ENCODE measurements around the gene KANSL3.
"Not testable (repeated sequence)": the region's sequence is repeated elsewhere in the genome, so short reads cannot be mapped to it uniquely, and the experiment has no call there.

The KANSL3 gene

GRCh38 chr2:96564563-96564962, 73.5 kb downstream of the KANSL3 start:
- Histone ChIP-seq H3K9me3 (ENCODE audit: control insufficient read depth, low read length) (no peaks in the 10 kb centered on the region), H3K27me3 (ENCODE audit: control insufficient read depth, insufficient read depth, low read length) (no peaks in the 10 kb centered on the region), H3K36me3 (ENCODE audit: control insufficient read depth, insufficient read depth, low read length) (no peaks in the 10 kb centered on the region), H3K4me1 (ENCODE audit: control insufficient read depth, insufficient read depth, low read length) (no peaks in the 10 kb centered on the region), H3K9ac (ENCODE audit: low read length) (no peak overlapping the region), H3K4me3 (ENCODE audit: low read length) (no peak overlapping the region)

- no peaks in the 10 kb centered on the region for H3K4me1 ChIP-seq (ENCODE audit: control insufficient read depth, insufficient read depth, low read length)
- no peak overlapping the region for H3K4me3 ChIP-seq (ENCODE audit: low read length)
- no peaks in the 10 kb centered on the region for H3K36me3 ChIP-seq (ENCODE audit: control insufficient read depth, insufficient read depth, low read length)
- no peaks in the 10 kb centered on the region for H3K9me3 ChIP-seq (ENCODE audit: control insufficient read depth, low read length)
- no peaks in the 10 kb centered on the region for H3K27me3 ChIP-seq (ENCODE audit: control insufficient read depth, insufficient read depth, low read length)
- no peak overlapping the region for H3K9ac ChIP-seq (ENCODE audit: low read length)
Measured at GRCh38 chr2:96564026-96564425, 74.1 kb downstream of the KANSL3 start.

DNA sequence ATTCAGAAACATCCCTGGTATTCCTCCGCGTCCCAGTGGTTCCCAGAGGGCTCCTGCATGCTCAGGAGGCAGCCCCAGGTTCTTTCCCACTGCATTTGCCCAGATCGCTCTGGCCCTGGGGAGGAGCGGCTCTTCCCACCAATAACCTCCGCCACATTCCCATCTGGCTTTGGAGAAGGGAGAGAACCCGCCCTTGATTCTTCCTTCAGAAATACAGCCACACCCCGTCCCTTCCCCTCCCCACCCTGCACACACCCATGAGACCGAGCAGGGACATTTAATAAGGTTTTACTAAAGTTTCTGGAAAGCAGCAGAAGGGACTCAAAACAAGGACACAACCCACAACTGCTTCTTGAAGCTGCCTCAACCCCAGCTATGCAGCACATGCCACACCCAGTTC, 79.6 kb downstream of the KANSL3 start:
- no peak overlapping the region for H3K9ac ChIP-seq (ENCODE audit: low read length)
- H3K36me3 ChIP-seq (ENCODE audit: control insufficient read depth, insufficient read depth, low read length): no peaks in the 10 kb centered on the region
- H3K4me1 ChIP-seq (ENCODE audit: control insufficient read depth, insufficient read depth, low read length): peaks cover 13% of the 10 kb centered on the region
- H3K27me3 ChIP-seq (ENCODE audit: control insufficient read depth, insufficient read depth, low read length): no peaks in the 10 kb centered on the region
- no peaks in the 10 kb centered on the region for H3K9me3 ChIP-seq (ENCODE audit: control insufficient read depth, low read length)
- H3K4me3 ChIP-seq (ENCODE audit: low read length): no peak overlapping the region

DNA sequence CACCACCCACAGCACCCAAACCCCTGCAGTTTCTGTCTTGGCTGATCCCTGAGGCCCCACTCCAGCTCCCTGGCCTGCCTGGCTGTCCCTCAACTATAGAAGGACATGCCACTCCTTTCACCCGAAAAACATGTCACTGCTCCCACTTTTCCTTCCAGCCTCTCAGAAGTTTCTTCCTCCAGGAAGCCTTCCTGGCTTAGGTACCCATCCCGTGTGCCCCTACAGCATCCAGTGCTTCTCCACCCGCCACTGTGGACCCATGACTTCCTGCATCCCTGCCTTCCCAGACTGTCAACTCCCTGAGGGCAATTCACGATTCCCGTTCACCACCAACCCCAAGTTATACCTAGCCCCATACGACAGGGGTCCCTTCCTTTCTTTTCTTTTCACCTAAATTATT, 80.1 kb downstream of the KANSL3 start:
- H3K9me3 ChIP-seq (ENCODE audit: control insufficient read depth, low read length): no peaks in the 10 kb centered on the region
- no peaks in the 10 kb centered on the region for H3K36me3 ChIP-seq (ENCODE audit: control insufficient read depth, insufficient read depth, low read length)
- no peak overlapping the region for H3K9ac ChIP-seq (ENCODE audit: low read length)
- peaks cover 13% of the 10 kb centered on the region for H3K4me1 ChIP-seq (ENCODE audit: control insufficient read depth, insufficient read depth, low read length)
- H3K27me3 ChIP-seq (ENCODE audit: control insufficient read depth, insufficient read depth, low read length): no peaks in the 10 kb centered on the region
- H3K4me3 ChIP-seq (ENCODE audit: low read length): no peak overlapping the region

DNA sequence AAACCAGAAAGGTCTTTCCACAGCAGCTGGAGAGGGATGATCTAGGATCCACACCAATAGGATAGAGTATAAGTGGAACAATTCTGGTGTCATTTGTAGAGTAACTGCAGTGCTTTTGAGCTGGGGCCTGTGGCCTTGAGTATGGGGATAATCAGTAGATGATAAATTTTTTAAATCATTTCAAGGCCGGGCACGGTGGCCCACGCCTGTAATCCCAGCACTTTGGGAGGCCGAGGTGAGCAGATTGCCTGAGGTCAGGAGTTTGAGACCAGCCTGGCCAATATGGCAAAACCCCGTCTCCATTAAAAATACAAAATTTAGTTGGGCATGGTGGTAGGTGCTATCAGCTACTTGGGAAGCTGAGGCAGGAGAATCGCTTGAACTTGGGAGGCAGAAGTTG, 80.7 kb downstream of the KANSL3 start:
- H3K9ac ChIP-seq (ENCODE audit: low read length); H3K4me3 ChIP-seq (ENCODE audit: low read length); H3K27me3 ChIP-seq (ENCODE audit: control insufficient read depth, insufficient read depth, low read length); H3K36me3 ChIP-seq (ENCODE audit: control insufficient read depth, insufficient read depth, low read length); H3K9me3 ChIP-seq (ENCODE audit: control insufficient read depth, low read length): not testable (repeated sequence)
- peaks cover 13% of the 10 kb centered on the region for H3K4me1 ChIP-seq (ENCODE audit: control insufficient read depth, insufficient read depth, low read length)

GRCh38 chr2:96556441-96557330, 81.4 kb downstream of the KANSL3 start:
- Histone ChIP-seq H3K4me3 (ENCODE audit: low read length) (no peak overlapping the region), H3K27me3 (ENCODE audit: control insufficient read depth, insufficient read depth, low read length) (no peaks in the 10 kb centered on the region), H3K9ac (ENCODE audit: low read length) (no peak overlapping the region), H3K9me3 (ENCODE audit: control insufficient read depth, low read length) (no peaks in the 10 kb centered on the region), H3K36me3 (ENCODE audit: control insufficient read depth, insufficient read depth, low read length) (no peaks in the 10 kb centered on the region), H3K4me1 (ENCODE audit: control insufficient read depth, insufficient read depth, low read length) (peaks cover 13% of the 10 kb centered on the region)

DNA sequence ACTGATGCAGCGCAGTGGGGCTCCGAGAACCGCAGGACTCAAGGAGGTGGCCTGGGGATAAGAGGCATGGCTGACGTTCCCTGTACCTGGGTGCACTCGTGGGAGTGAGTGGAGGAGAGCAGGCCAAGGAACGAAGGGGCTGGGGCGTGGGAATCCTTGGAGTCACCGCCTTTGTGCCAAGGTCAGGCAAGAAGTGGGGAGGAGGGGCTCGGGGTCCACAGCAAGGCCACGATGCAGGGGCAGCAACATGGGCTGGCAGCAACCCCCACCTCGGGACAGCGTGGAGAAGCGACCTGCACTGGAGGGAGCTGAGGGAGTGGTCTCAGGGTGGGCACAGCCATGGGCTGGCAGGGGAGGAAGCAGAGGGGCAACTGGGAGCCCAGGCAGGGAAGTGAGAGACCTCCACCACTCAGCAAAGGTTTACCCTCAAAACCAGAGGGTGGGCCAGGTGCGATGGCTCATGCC, 82.9 kb downstream of the KANSL3 start:
- no peaks in the 10 kb centered on the region for H3K36me3 ChIP-seq (ENCODE audit: control insufficient read depth, insufficient read depth, low read length)
- H3K9me3 ChIP-seq (ENCODE audit: control insufficient read depth, low read length): no peaks in the 10 kb centered on the region
- no peaks in the 10 kb centered on the region for H3K27me3 ChIP-seq (ENCODE audit: control insufficient read depth, insufficient read depth, low read length)

GRCh38 chr2:96554293-96555145, 83.6 kb downstream of the KANSL3 start:
- H3K4me3 ChIP-seq (ENCODE audit: low read length): no peak overlapping the region
- H3K4me1 ChIP-seq (ENCODE audit: control insufficient read depth, insufficient read depth, low read length): peaks cover 13% of the 10 kb centered on the region
- no peaks in the 10 kb centered on the region for H3K9me3 ChIP-seq (ENCODE audit: control insufficient read depth, low read length)
- no peaks in the 10 kb centered on the region for H3K27me3 ChIP-seq (ENCODE audit: control insufficient read depth, insufficient read depth, low read length)
- H3K36me3 ChIP-seq (ENCODE audit: control insufficient read depth, insufficient read depth, low read length): no peaks in the 10 kb centered on the region
- H3K9ac ChIP-seq (ENCODE audit: low read length): peak overlapping the region; percentile 34

More for the DNA sequence above, 82.9 kb downstream of the KANSL3 start:
- H3K4me1 ChIP-seq (ENCODE audit: control insufficient read depth, insufficient read depth, low read length): peaks cover 13% of the 10 kb centered on the region
- no peak overlapping the region for H3K4me3 ChIP-seq (ENCODE audit: low read length)
- no peak overlapping the region for H3K9ac ChIP-seq (ENCODE audit: low read length)

GRCh38 chr2:96553957-96554292, 84.2 kb downstream of the KANSL3 start:
- H3K9ac ChIP-seq (ENCODE audit: low read length); H3K27me3 ChIP-seq (ENCODE audit: control insufficient read depth, insufficient read depth, low read length); H3K9me3 ChIP-seq (ENCODE audit: control insufficient read depth, low read length); H3K4me3 ChIP-seq (ENCODE audit: low read length); H3K36me3 ChIP-seq (ENCODE audit: control insufficient read depth, insufficient read depth, low read length): not testable (repeated sequence)
- H3K4me1 ChIP-seq (ENCODE audit: control insufficient read depth, insufficient read depth, low read length): peaks cover 13% of the 10 kb centered on the region

DNA sequence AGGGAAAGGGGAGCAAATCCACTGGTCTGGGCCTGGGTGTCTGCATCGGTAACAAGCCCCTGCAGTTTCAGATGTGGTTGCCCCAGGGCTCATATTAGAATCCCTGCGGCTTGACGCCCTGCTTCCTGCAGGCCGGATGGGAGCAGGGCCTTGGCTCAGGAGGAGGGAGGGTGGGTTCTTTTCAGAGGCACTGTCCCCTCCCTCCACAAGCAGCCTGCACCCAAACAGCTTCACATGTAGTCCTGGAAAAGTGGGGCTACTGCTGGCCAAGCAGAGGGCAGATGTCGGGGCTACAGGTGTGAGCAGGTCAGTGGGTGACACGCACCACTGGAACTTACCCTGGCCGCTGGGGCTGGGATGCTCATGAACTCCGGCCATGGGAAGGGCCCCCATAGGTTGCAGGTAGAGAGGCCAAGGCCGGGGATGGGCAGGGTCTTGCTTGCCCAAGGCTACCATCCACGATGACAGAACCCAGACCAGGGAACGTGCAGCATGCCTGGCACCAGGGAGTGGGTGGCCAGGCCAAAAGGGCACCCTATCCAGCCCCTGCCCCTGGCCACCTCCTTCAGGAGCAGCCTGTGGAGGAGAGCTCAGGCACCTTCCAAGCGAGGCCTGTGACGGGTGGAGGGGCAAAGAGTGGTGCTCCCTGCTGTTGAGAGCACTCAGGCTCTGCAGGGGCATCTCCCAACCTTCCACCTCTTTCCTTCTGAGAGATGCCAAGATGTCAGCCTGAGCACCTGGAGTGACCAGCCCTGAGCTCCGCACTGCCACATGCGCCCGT, 84.7 kb downstream of the KANSL3 start:
- no peaks in the 10 kb centered on the region for H3K9me3 ChIP-seq (ENCODE audit: control insufficient read depth, low read length)
- no peaks in the 10 kb centered on the region for H3K27me3 ChIP-seq (ENCODE audit: control insufficient read depth, insufficient read depth, low read length)
- no peaks in the 10 kb centered on the region for H3K36me3 ChIP-seq (ENCODE audit: control insufficient read depth, insufficient read depth, low read length)
- no peak overlapping the region for H3K4me3 ChIP-seq (ENCODE audit: low read length)
- H3K4me1 ChIP-seq (ENCODE audit: control insufficient read depth, insufficient read depth, low read length): peaks cover 13% of the 10 kb centered on the region
- H3K9ac ChIP-seq (ENCODE audit: low read length): no peak overlapping the region

- Histone ChIP-seq H3K4me1 (ENCODE audit: control insufficient read depth, insufficient read depth, low read length) (peaks cover 13% of the 10 kb centered on the region), H3K36me3 (ENCODE audit: control insufficient read depth, insufficient read depth, low read length) (no peaks in the 10 kb centered on the region)
Measured at GRCh38 chr2:96552315-96553175, 85.6 kb downstream of the KANSL3 start.

More at GRCh38 chr2:96552315-96553175, 85.6 kb downstream of the KANSL3 start:
- Histone ChIP-seq H3K9ac (ENCODE audit: low read length) (no peak overlapping the region), H3K9me3 (ENCODE audit: control insufficient read depth, low read length) (no peaks in the 10 kb centered on the region), H3K4me3 (ENCODE audit: low read length) (no peak overlapping the region), H3K27me3 (ENCODE audit: control insufficient read depth, insufficient read depth, low read length) (no peaks in the 10 kb centered on the region)
